ENCODE results near the gene GNL3. TPM values are rescaled to one million over a fixed set of nuclear protein-coding genes. Genes with fewer than 3 reads are reported as not detected.

The GNL3 gene, protein sequence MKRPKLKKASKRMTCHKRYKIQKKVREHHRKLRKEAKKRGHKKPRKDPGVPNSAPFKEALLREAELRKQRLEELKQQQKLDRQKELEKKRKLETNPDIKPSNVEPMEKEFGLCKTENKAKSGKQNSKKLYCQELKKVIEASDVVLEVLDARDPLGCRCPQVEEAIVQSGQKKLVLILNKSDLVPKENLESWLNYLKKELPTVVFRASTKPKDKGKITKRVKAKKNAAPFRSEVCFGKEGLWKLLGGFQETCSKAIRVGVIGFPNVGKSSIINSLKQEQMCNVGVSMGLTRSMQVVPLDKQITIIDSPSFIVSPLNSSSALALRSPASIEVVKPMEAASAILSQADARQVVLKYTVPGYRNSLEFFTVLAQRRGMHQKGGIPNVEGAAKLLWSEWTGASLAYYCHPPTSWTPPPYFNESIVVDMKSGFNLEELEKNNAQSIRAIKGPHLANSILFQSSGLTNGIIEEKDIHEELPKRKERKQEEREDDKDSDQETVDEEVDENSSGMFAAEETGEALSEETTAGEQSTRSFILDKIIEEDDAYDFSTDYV
- 98.0 to 179 TPM (median 109 TPM) in 5 replicates for total RNA-seq (2022; extraction: Qiagen RNA extraction; ENCODE audit: low read depth)

GRCh38 chr3:52685709-52686691 lies at the start of gene GNL3, which contains the start of gene PBRM1:
Gene GNL3 (plus strand): TSS chr3:52686032. CDS start chr3:52686093, 61 bp downstream.
Gene PBRM1 (minus strand): TSS chr3:52685913.

DNA sequence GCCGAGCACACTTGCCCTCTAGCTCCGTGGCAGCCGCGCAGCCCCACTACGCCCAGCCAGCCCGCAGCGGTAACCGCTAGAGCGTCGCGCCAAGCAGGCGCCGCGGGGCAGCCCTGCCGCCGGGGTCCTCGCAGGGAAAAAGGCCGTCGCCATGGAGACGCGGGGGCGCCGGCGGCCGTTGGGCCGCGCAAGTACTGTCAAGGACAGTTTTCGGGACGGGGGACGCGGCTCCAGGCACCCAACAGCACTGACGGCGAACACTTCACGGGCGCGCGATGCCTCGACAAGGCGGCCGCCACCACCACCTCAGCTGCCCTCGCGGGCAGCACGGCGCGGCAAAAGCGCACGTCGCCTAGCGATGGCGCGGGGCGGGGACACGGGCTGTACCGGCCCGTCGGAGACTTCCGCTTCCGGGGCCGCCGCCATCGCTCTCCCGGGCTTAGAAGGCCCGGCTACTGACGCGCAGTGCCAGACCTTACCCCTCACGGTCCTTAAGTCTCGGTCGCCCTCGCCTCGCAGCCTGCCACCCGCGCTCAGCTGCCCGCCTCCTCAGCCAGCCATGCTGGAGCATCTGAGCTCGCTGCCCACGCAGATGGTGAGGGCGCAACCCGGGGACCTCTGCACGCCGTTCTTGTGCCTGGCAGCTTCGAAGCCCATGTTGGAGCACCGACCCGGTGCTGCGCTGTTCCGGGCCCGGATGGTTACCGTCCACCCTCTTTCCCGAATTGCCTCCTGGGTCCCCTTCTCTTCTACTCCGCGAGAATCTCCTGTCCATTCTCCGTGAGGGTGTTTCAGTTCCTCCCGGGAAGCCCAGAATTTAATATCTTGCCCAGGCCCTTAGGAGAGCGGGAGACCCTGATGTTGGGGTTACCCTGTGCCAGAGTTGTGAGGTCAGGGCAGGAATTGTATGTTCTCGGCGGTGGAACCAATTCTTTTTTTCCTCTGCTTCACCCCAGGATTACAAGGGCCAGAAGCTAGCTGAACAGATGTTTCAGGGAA lies 20.2 kb downstream of the GNL3 start, which contains the start of the genes GLT8D1 and SPCS1:
Gene GLT8D1 (minus strand): TSS at position 104 of the 999 bp plus-strand sequence. CDS start 5,331 bp downstream, outside the sequence.
Gene SPCS1 (plus strand): TSS at position 419 of the 999 bp plus-strand sequence. CDS start 141 bp downstream, at position 560.

Other genes starting within 250 kb of the GNL3 start
- gene SEMA3G, start 240.9 kb upstream of the GNL3 start, total RNA-seq (2022; extraction: Qiagen RNA extraction; ENCODE audit: low read depth), result 0.07 to 0.09 TPM (median 0.08 TPM) in 4 of 5 replicates, not detected in the other
- 1.2 to 1.6 TPM (median 1.3 TPM) in 5 replicates for gene TNNC1, start 232.0 kb upstream of the GNL3 start, total RNA-seq (2022; extraction: Qiagen RNA extraction; ENCODE audit: low read depth)
- 9.1 to 15.1 TPM (median 13.8 TPM) in 5 replicates for gene NISCH, start 230.4 kb upstream of the GNL3 start, total RNA-seq (2022; extraction: Qiagen RNA extraction; ENCODE audit: low read depth)
- not detected in 5 replicates for gene STAB1, start 190.7 kb upstream of the GNL3 start, total RNA-seq (2022; extraction: Qiagen RNA extraction; ENCODE audit: low read depth)
- 74.0 to 102 TPM (median 98.7 TPM) in 5 replicates for gene NT5DC2, start 152.2 kb upstream of the GNL3 start, total RNA-seq (2022; extraction: Qiagen RNA extraction; ENCODE audit: low read depth)
- gene UQCC5, start 149.4 kb upstream of the GNL3 start, total RNA-seq (2022; extraction: Qiagen RNA extraction; ENCODE audit: low read depth), result 43.3 to 87.9 TPM (median 59.4 TPM) in 5 replicates
- gene PBRM1, start 119 bp upstream of the GNL3 start, total RNA-seq (2022; extraction: Qiagen RNA extraction; ENCODE audit: low read depth), result 9.3 to 17.3 TPM (median 13.7 TPM) in 5 replicates
- 32.4 to 39.5 TPM (median 36.9 TPM) in 5 replicates for gene GLT8D1, start 19.8 kb downstream of the GNL3 start, total RNA-seq (2022; extraction: Qiagen RNA extraction; ENCODE audit: low read depth)
- 129 to 170 TPM (median 164 TPM) in 5 replicates for gene SPCS1, start 20.1 kb downstream of the GNL3 start, total RNA-seq (2022; extraction: Qiagen RNA extraction; ENCODE audit: low read depth)
- 13.4 to 14.8 TPM (median 14.5 TPM) in 5 replicates for gene NEK4, start 84.9 kb downstream of the GNL3 start, total RNA-seq (2022; extraction: Qiagen RNA extraction; ENCODE audit: low read depth)
- not detected in 5 replicates for gene ITIH1, start 91.6 kb downstream of the GNL3 start, total RNA-seq (2022; extraction: Qiagen RNA extraction; ENCODE audit: low read depth)
- 0.12 TPM in 1 of 5 replicates, not detected in the others for gene ITIH3, start 108.8 kb downstream of the GNL3 start, total RNA-seq (2022; extraction: Qiagen RNA extraction; ENCODE audit: low read depth)
- gene ITIH4, start 144.6 kb downstream of the GNL3 start, total RNA-seq (2022; extraction: Qiagen RNA extraction; ENCODE audit: low read depth), result 0.35 to 1.6 TPM (median 0.55 TPM) in 5 replicates
- gene MUSTN1, start 149.0 kb downstream of the GNL3 start, total RNA-seq (2022; extraction: Qiagen RNA extraction; ENCODE audit: low read depth), result not detected in 5 replicates
- 6.3 to 10.3 TPM (median 7.4 TPM) in 5 replicates for gene STIMATE, start 211.5 kb downstream of the GNL3 start, total RNA-seq (2022; extraction: Qiagen RNA extraction; ENCODE audit: low read depth)

Measured in A549 treated with RU486 at 1 μM for 4 hours (cell line).